Dedifferentiated amniotic fluid mesenchymal stem cell (primary cell): ENCODE measurements around the gene ARHGAP10.
"Not testable (repeated sequence)": the region's sequence is repeated elsewhere in the genome, so short reads cannot be mapped to it uniquely, and the experiment has no call there.

Source experiments
- DNase-seq: peaks from one replicate; pipeline ENCODE4 v3.0.0-alpha.2; 2016; ENCODE audit errors: extremely low spot score

Gene ARHGAP10

GRCh38 chr4:147794314-147794680 lies 62.4 kb downstream of the ARHGAP10 start:
- no peak for DNase-seq

- no peak for DNase-seq
Observed at GRCh38 chr4:147794787-147795413, 63.0 kb downstream of the ARHGAP10 start.

- DNase-seq: not testable (repeated sequence)
Observed at GRCh38 chr4:147799057-147799456, 67.2 kb downstream of the ARHGAP10 start.

GRCh38 chr4:147799986-147800555 lies 68.2 kb downstream of the ARHGAP10 start:
- no peak for DNase-seq

- no peak for DNase-seq
Observed at GRCh38 chr4:147801820-147802219, 69.9 kb downstream of the ARHGAP10 start.

GRCh38 chr4:147802346-147802745 lies 70.5 kb downstream of the ARHGAP10 start:
- DNase-seq: no peak

GRCh38 chr4:147805946-147806345 lies 74.1 kb downstream of the ARHGAP10 start:
- DNase-seq: no peak

GRCh38 chr4:147808447-147808846 lies 76.6 kb downstream of the ARHGAP10 start:
- no peak for DNase-seq

GRCh38 chr4:147809211-147809610 lies 77.3 kb downstream of the ARHGAP10 start:
- no peak for DNase-seq

GRCh38 chr4:147811878-147812277 lies 80.0 kb downstream of the ARHGAP10 start:
- DNase-seq: no peak

- DNase-seq: no peak
Observed at GRCh38 chr4:147813109-147813773, 81.4 kb downstream of the ARHGAP10 start.

GRCh38 chr4:147813973-147814372 lies 82.1 kb downstream of the ARHGAP10 start:
- no peak for DNase-seq

GRCh38 chr4:147814376-147814775 lies 82.5 kb downstream of the ARHGAP10 start:
- no peak for DNase-seq

- DNase-seq: no peak
Observed at GRCh38 chr4:147815741-147816140, 83.9 kb downstream of the ARHGAP10 start.

- DNase-seq: no peak
Observed at GRCh38 chr4:147816382-147817254, 84.7 kb downstream of the ARHGAP10 start.

- no peak for DNase-seq
Observed at GRCh38 chr4:147820975-147821374, 89.1 kb downstream of the ARHGAP10 start.

- DNase-seq: no peak
Observed at GRCh38 chr4:147821555-147821954, 89.7 kb downstream of the ARHGAP10 start.

GRCh38 chr4:147822128-147822527 lies 90.2 kb downstream of the ARHGAP10 start:
- DNase-seq: no peak

GRCh38 chr4:147823130-147823529 lies 91.2 kb downstream of the ARHGAP10 start:
- no peak for DNase-seq

- DNase-seq: no peak
Observed at GRCh38 chr4:147824316-147824715, 92.4 kb downstream of the ARHGAP10 start.

GRCh38 chr4:147824884-147825283 lies 93.0 kb downstream of the ARHGAP10 start:
- DNase-seq: no peak
